IPS-NIHi11 (cell line): Measurements from ENCODE around the gene CAMKK2.

Experiments
- DNase-seq: peaks from one replicate; pipeline ENCODE4 v3.0.0; 2012; ENCODE audit warnings: mixed read lengths, low spot score

CAMKK2 gene

GRCh38 chr12:121196902-121197301 lies 99.6 kb downstream of the CAMKK2 start:
- no peak for DNase-seq

- DNase-seq = no peak
Measured at GRCh38 chr12:121191151-121191550, 105.4 kb downstream of the CAMKK2 start.

GRCh38 chr12:121190523-121191031 lies 105.9 kb downstream of the CAMKK2 start:
- no peak for DNase-seq

GRCh38 chr12:121189619-121190155 lies 106.8 kb downstream of the CAMKK2 start:
- DNase-seq = no peak

GRCh38 chr12:121189131-121189530 lies 107.4 kb downstream of the CAMKK2 start:
- DNase-seq = no peak

- DNase-seq = no peak
Measured at GRCh38 chr12:121188227-121188626, 108.3 kb downstream of the CAMKK2 start.
